Rectal smooth muscle tissue (tissue), 1 donor: ENCODE results near the gene ABCD4.

Source experiments
- H3K27ac ChIP-seq: one replicate; pipeline ENCODE4 v1.7.0; 2013; ENCODE audit warnings: low read depth, low read length, inconsistent platforms
- H3K27me3 ChIP-seq: one replicate; pipeline ENCODE4 v1.7.0; 2013; ENCODE audit warnings: low read length; ENCODE audit not compliant: control insufficient read depth, insufficient read depth
- H3K36me3 ChIP-seq: one replicate; pipeline ENCODE4 v1.7.0; 2013; ENCODE audit warnings: low read length; ENCODE audit not compliant: control insufficient read depth, insufficient read depth
- H3K4me1 ChIP-seq: one replicate; pipeline ENCODE4 v1.7.0; 2013; ENCODE audit warnings: low read length; ENCODE audit not compliant: control insufficient read depth, insufficient read depth
- H3K4me3 ChIP-seq: one replicate; pipeline ENCODE4 v1.7.0; 2013; ENCODE audit warnings: low read length
- H3K9ac ChIP-seq: one replicate; pipeline ENCODE4 v1.7.0; 2013; ENCODE audit warnings: low read length

The ABCD4 gene

DNA sequence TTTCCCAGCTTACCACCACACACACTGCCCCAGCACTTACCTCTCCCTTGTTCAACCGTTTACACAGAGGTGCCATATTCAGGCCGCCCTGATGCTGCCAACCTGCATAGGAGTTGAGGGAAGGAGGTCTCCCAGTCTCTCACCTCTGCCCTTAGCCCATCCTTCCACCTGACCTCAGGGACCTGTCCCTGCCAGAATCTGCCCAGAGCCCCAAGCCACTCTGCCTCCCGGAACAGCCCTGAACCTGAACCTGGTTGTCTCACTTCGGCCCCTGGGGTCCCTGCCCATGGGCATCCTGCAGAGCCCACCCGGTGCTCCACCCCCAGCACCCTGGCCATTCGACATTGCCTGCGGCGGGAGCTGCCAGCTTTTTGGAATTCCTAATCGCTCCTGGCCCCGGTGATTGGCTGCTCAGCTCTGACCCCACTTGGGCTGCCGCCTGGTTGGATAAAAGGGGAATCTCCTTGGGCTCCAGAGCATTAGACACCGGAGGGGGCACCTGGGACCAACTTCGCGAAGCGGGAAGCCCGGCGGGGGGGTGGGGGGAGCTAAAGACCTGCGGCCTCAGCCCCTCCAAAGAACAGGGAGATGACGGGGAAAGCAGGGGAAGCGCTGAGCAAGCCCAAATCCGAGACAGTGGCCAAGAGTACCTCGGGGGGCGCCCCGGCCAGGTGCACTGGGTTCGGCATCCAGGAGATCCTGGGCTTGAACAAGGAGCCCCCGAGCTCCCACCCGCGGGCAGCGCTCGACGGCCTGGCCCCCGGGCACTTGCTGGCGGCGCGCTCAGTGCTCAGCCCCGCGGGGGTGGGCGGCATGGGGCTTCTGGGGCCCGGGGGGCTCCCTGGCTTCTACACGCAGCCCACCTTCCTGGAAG is 63.5 kb downstream of the ABCD4 start, which contains the start of gene VSX2:
TSS of gene VSX2 (plus strand) at position 476 of the 874 bp plus-strand sequence. CDS start at position 589, 113 bp downstream.
- Histone ChIP-seq H3K36me3 (no peaks in the 10 kb centered on the region), H3K9ac (no peak within 1 kb of the TSS), H3K4me1 (no peaks in the 10 kb centered on the region), H3K27me3 (peaks cover 49% of the 10 kb centered on the region), H3K4me3 (peak within 1 kb of the TSS; percentile 24), H3K27ac (no peak within 1 kb of the TSS)

DNA sequence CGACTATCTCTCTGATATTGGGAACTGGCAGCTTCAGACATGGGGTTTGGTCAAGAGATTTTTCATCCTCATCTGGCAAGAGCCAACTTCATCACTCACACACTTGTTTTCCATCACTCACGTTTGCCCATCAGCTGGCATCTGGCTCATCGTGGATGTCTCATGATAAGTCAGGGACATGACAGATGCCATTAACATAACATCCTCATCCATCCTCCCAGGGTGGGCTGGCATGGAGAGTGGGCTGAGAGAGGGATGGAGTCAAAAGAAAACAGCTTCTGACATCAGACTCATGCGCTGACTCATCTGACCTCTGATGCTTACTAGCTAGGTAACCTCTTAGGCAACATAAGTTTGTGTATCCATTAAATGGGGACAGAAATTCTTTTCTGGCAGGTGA is 65.3 kb downstream of the ABCD4 start:
- peaks cover 36% of the 10 kb centered on the region for H3K27me3 ChIP-seq
- no peak overlapping the region for H3K27ac ChIP-seq
- H3K4me1 ChIP-seq, result no peaks in the 10 kb centered on the region
- no peak overlapping the region for H3K9ac ChIP-seq
- no peak overlapping the region for H3K4me3 ChIP-seq
- no peaks in the 10 kb centered on the region for H3K36me3 ChIP-seq
